ENCODE results near the gene SLC24A3. TPM values are rescaled to one million over a fixed set of nuclear protein-coding genes. Genes with fewer than 3 reads are reported as not detected.

SLC24A3 gene
- total and polyA plus RNA-seq, 2 experiments from 2014 or later: 0.48 to 1.7 TPM

GRCh38 chr20:19284400-19285178, 72.1 kb downstream of the SLC24A3 start:
- no peak overlapping the region for H3K4me3 ChIP-seq
- TF ChIP-seq EZH2phosphoT487 (IDR thresholded peaks at IDR 0.05; ENCODE audit: low read depth, severe bottlenecking, unreplicated experiment) (no peak), EZH2 (IDR thresholded peaks at IDR 0.05; ENCODE audit: borderline replicate concordance) (no peak)
- TF ChIP-seq, protein P1, sequence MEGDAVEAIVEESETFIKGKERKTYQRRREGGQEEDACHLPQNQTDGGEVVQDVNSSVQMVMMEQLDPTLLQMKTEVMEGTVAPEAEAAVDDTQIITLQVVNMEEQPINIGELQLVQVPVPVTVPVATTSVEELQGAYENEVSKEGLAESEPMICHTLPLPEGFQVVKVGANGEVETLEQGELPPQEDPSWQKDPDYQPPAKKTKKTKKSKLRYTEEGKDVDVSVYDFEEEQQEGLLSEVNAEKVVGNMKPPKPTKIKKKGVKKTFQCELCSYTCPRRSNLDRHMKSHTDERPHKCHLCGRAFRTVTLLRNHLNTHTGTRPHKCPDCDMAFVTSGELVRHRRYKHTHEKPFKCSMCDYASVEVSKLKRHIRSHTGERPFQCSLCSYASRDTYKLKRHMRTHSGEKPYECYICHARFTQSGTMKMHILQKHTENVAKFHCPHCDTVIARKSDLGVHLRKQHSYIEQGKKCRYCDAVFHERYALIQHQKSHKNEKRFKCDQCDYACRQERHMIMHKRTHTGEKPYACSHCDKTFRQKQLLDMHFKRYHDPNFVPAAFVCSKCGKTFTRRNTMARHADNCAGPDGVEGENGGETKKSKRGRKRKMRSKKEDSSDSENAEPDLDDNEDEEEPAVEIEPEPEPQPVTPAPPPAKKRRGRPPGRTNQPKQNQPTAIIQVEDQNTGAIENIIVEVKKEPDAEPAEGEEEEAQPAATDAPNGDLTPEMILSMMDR (IDR thresholded peaks at IDR 0.05; ENCODE audit: poor library complexity): no peak
- no peak overlapping the region for H3K4me2 ChIP-seq
- 72% methylated on average over 3 of the region's 3 CpGs for WGBS (ENCODE audit: low lambda C conversion rate, missing lambda C conversion rate)
- DNase-seq (ENCODE audit: low spot score): no peak
- H3K79me2 ChIP-seq: no peaks in the 10 kb centered on the region
- H4K20me1 ChIP-seq (ENCODE audit: insufficient read depth, poor library complexity, severe bottlenecking): no peaks in the 10 kb centered on the region
- no peaks in the 10 kb centered on the region for H3K9me3 ChIP-seq (ENCODE audit: low read depth)
- no peaks in the 10 kb centered on the region for H3K36me3 ChIP-seq (replicated peaks; ENCODE audit: insufficient read depth, low read depth)
- H3K9me2 ChIP-seq (replicated peaks; ENCODE audit: insufficient read depth): no peaks in the 10 kb centered on the region
- no peak overlapping the region for H2AFZ ChIP-seq
- no peaks in the 10 kb centered on the region for H3K27me3 ChIP-seq
- H3K4me1 ChIP-seq (ENCODE audit: insufficient read depth): no peaks in the 10 kb centered on the region
- H3K27ac ChIP-seq: no peak overlapping the region

DNA sequence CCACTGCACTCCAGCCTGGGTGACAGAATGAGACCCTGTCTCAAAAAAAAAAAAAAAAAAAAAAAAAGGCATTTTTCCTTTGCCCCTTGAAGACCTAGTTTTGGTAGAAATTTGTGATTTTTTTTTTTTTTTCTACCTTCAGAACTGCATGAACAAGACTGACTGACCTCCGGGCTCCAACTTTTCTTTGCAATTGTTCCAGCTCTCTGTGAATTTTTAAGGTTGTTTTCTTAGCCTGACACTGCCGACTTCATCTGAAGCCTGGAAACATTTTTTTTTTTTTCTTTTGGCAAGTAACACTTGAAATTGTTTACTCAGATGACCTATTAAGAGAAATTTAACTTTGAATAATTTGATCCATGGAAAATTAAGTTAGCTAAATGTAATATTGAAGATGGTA, 73.0 kb downstream of the SLC24A3 start:
- Histone ChIP-seq H3K79me2 (no peaks in the 10 kb centered on the region), H3K4me3 (no peak overlapping the region), H3K27ac (no peak overlapping the region), H3K4me2 (no peak overlapping the region), H3K9me3 (ENCODE audit: low read depth) (no peaks in the 10 kb centered on the region), H3K36me3 (replicated peaks; ENCODE audit: insufficient read depth, low read depth) (no peaks in the 10 kb centered on the region), H3K4me1 (ENCODE audit: insufficient read depth) (no peaks in the 10 kb centered on the region), H3K27me3 (no peaks in the 10 kb centered on the region), H4K20me1 (ENCODE audit: insufficient read depth, poor library complexity, severe bottlenecking) (no peaks in the 10 kb centered on the region), H3K9me2 (replicated peaks; ENCODE audit: insufficient read depth) (no peaks in the 10 kb centered on the region), H2AFZ (no peak overlapping the region)
- WGBS (ENCODE audit: low lambda C conversion rate, missing lambda C conversion rate): 91% methylated on average over 2 of the region's 2 CpGs
- no peak for TF ChIP-seq EZH2 (IDR thresholded peaks at IDR 0.05; ENCODE audit: borderline replicate concordance)
- no peak for TF ChIP-seq EZH2phosphoT487 (IDR thresholded peaks at IDR 0.05; ENCODE audit: low read depth, severe bottlenecking, unreplicated experiment)
- TF ChIP-seq, protein P1 (IDR thresholded peaks at IDR 0.05; ENCODE audit: poor library complexity): no peak
- DNase-seq (ENCODE audit: low spot score): no peak

GRCh38 chr20:19288061-19288460, 75.6 kb downstream of the SLC24A3 start:
- Histone ChIP-seq H3K4me2 (no peak overlapping the region), H3K4me1 (ENCODE audit: insufficient read depth) (no peaks in the 10 kb centered on the region), H2AFZ (no peak overlapping the region), H3K27ac (no peak overlapping the region), H3K27me3 (no peaks in the 10 kb centered on the region), H3K9me2 (replicated peaks; ENCODE audit: insufficient read depth) (no peaks in the 10 kb centered on the region), H3K9me3 (ENCODE audit: low read depth) (no peaks in the 10 kb centered on the region), H3K4me3 (no peak overlapping the region), H3K79me2 (no peaks in the 10 kb centered on the region), H4K20me1 (ENCODE audit: insufficient read depth, poor library complexity, severe bottlenecking) (no peaks in the 10 kb centered on the region), H3K36me3 (replicated peaks; ENCODE audit: insufficient read depth, low read depth) (no peaks in the 10 kb centered on the region)
- WGBS (ENCODE audit: low lambda C conversion rate, missing lambda C conversion rate): 5% methylated on average over 2 of the region's 2 CpGs
- TF ChIP-seq, protein P1 (IDR thresholded peaks at IDR 0.05; ENCODE audit: poor library complexity): no peak
- TF ChIP-seq EZH2phosphoT487 (IDR thresholded peaks at IDR 0.05; ENCODE audit: low read depth, severe bottlenecking, unreplicated experiment) (no peak), EZH2 (IDR thresholded peaks at IDR 0.05; ENCODE audit: borderline replicate concordance) (no peak)
- DNase-seq (ENCODE audit: low spot score): no peak
